MCF 10A (cell line): ENCODE results near the gene LAMA3. TPM values are rescaled to one million over a fixed set of nuclear protein-coding genes. Genes with fewer than 3 reads are reported as not detected.

Experiments
- BruUV-seq: library from RNA; stranded (reverse); fragments of 400-500 nt; replicated peaks from 2 replicates; lab custom pipeline; 2021; lab: Mats Ljungman, UMichigan
- CTCF ChIA-PET: fragments of 300-600 bp; sonication (Branson Sonifier 250); formaldehyde crosslinking; extraction: SDS; loops from one replicate; lab custom pipeline; 2021; ENCODE audit warnings: antibody characterized with exemption, inconsistent platforms; lab: Yijun Ruan, JAX
- POLR2A ChIA-PET: fragments of 300-600, 350-650 bp; sonication (Branson Sonifier 250); formaldehyde crosslinking; extraction: SDS; loops from one replicate; lab custom pipeline; 2020; ENCODE audit warnings: antibody characterized with exemption, inconsistent platforms; lab: Yijun Ruan, JAX
- DNase-seq: peaks from one replicate; pipeline ENCODE4 v3.0.0-alpha.2; 2018; ENCODE audit not compliant: unreplicated experiment
- H3K27ac Mint-ChIP-seq: one replicate; pipeline ENCODE4 v1.8.0; 2022; ENCODE audit warnings: mild to moderate bottlenecking, low read depth, mixed read lengths; ENCODE audit not compliant: unreplicated experiment
- H3K27me3 Mint-ChIP-seq: one replicate; pipeline ENCODE4 v1.8.0; 2022; ENCODE audit warnings: mixed read lengths; ENCODE audit not compliant: insufficient read depth, unreplicated experiment
- H3K36me3 Mint-ChIP-seq: one replicate; pipeline ENCODE4 v1.8.0; 2022; ENCODE audit warnings: mild to moderate bottlenecking, moderate library complexity, mixed read lengths; ENCODE audit not compliant: insufficient read depth, unreplicated experiment
- H3K4me1 Mint-ChIP-seq: one replicate; pipeline ENCODE4 v1.8.0; 2022; ENCODE audit warnings: mixed read lengths; ENCODE audit not compliant: insufficient read depth, unreplicated experiment
- H3K4me3 Mint-ChIP-seq: one replicate; pipeline ENCODE4 v1.8.0; 2022; ENCODE audit warnings: mild to moderate bottlenecking, moderate library complexity, mixed read lengths; ENCODE audit not compliant: unreplicated experiment
- H3K9me3 Mint-ChIP-seq: one replicate; pipeline ENCODE4 v1.8.0; 2022; ENCODE audit warnings: mixed read lengths; ENCODE audit not compliant: unreplicated experiment
- CTCF ChIP-seq: fragments of 200-600 bp; IDR thresholded peaks from one replicate; pipeline ENCODE4 v1.8.0; 2022; ENCODE audit warnings: antibody characterized with exemption, mild to moderate bottlenecking; ENCODE audit not compliant: unreplicated experiment
- intact Hi-C: fragments of 100-400 bp; cut with micrococcal nuclease; formaldehyde crosslinking; loops from 2 replicates; pipeline ENCODE4 v1.14.1; 2022
- total RNA-seq: library from RNA; stranded (reverse); gene quantifications from 2 replicates; pipeline ENCODE4 v1.2.3, GENCODE V29; 2022

The LAMA3 gene
- total RNA-seq, 1 experiment from 2014 or later = 371 TPM

GRCh38 chr18:23822590-23823385 is 133.5 kb downstream of the LAMA3 start:
- Mint-ChIP-seq H3K4me1 (peaks cover 48% of the 10 kb centered on the region), H3K27me3 (no peaks in the 10 kb centered on the region), H3K27ac (peak overlapping the region; percentile 67), H3K9me3 (no peaks in the 10 kb centered on the region), H3K36me3 (no peaks in the 10 kb centered on the region), H3K4me3 (no peak overlapping the region)
- no peak for TF ChIP-seq CTCF
- intact Hi-C loops = loop anchor here (5.0 kb wide), 1 partner anchor 295 kb away; no protein-coding TSS in a partner anchor
- no TSS peak for BruUV-seq
- CTCF ChIA-PET = interaction anchor here (0.6 to 1.4 kb wide), 3 partner anchors 71 to 95 kb away, joined by 3 to 5 read pairs (median 4); no protein-coding TSS in a partner anchor
- peak; percentile 57 for DNase-seq
- POLR2A ChIA-PET = interaction anchor here (1.8 to 8.6 kb wide), 3 partner anchors 8 to 50 kb away, joined by 5 to 170 read pairs (median 146); no protein-coding TSS in a partner anchor

- no peak for DNase-seq
- peaks cover 56% of the 10 kb centered on the region for H3K4me1 Mint-ChIP-seq
- ChIA-PET CTCF (interaction anchor here (0.5 to 2.1 kb wide), 7 partner anchors 14 to 1262 kb away, joined by 3 to 6 read pairs (median 3); no protein-coding TSS in a partner anchor), POLR2A (interaction anchor here (0.7 to 8.6 kb wide), 11 partner anchors 9 to 139 kb away, joined by 3 to 170 read pairs (median 5); no protein-coding TSS in a partner anchor)
- H3K9me3 Mint-ChIP-seq = no peaks in the 10 kb centered on the region
- intact Hi-C loops = loop anchor here (1.0 to 5.0 kb wide), 3 partner anchors 49 to 293 kb away; no protein-coding TSS in a partner anchor
- no peaks in the 10 kb centered on the region for H3K36me3 Mint-ChIP-seq
- BruUV-seq = no TSS peak
- no peaks in the 10 kb centered on the region for H3K27me3 Mint-ChIP-seq
- no peak overlapping the region for H3K4me3 Mint-ChIP-seq
- no peak for TF ChIP-seq CTCF
- H3K27ac Mint-ChIP-seq = peak overlapping the region; percentile 90
These were observed 135.0 kb downstream of the LAMA3 start for GRCh38 chr18:23824240-23824639.

GRCh38 chr18:23824669-23825068 is 135.4 kb downstream of the LAMA3 start:
- H3K36me3 Mint-ChIP-seq = no peaks in the 10 kb centered on the region
- H3K27ac Mint-ChIP-seq = peak overlapping the region; percentile 90
- POLR2A ChIA-PET = interaction anchor here (0.7 to 8.6 kb wide), 11 partner anchors 9 to 139 kb away, joined by 3 to 170 read pairs (median 6); no protein-coding TSS in a partner anchor
- no peaks in the 10 kb centered on the region for H3K27me3 Mint-ChIP-seq
- no peaks in the 10 kb centered on the region for H3K9me3 Mint-ChIP-seq
- CTCF ChIA-PET = interaction anchor here (0.5 to 2.1 kb wide), 6 partner anchors 14 to 1262 kb away, joined by 3 to 6 read pairs (median 3); no protein-coding TSS in a partner anchor
- H3K4me3 Mint-ChIP-seq = no peak overlapping the region
- no peak for TF ChIP-seq CTCF
- BruUV-seq = no TSS peak
- DNase-seq = peak; percentile 63
- intact Hi-C loops = loop anchor here (1.0 to 5.0 kb wide), 3 partner anchors 48 to 293 kb away; no protein-coding TSS in a partner anchor
- peaks cover 56% of the 10 kb centered on the region for H3K4me1 Mint-ChIP-seq

- DNase-seq = no peak
- H3K4me1 Mint-ChIP-seq = peaks cover 56% of the 10 kb centered on the region
- H3K27me3 Mint-ChIP-seq = no peaks in the 10 kb centered on the region
- TF ChIP-seq CTCF = no peak
- intact Hi-C loops = loop anchor here (2.0 kb wide), 1 partner anchor 47 kb away; no protein-coding TSS in a partner anchor
- TSS peak; percentile 30 for BruUV-seq
- CTCF ChIA-PET = interaction anchor here (0.7 to 2.1 kb wide), 7 partner anchors 13 to 93 kb away, joined by 3 to 6 read pairs (median 4); no protein-coding TSS in a partner anchor
- no peak overlapping the region for H3K4me3 Mint-ChIP-seq
- H3K9me3 Mint-ChIP-seq = no peaks in the 10 kb centered on the region
- H3K27ac Mint-ChIP-seq = peak overlapping the region; percentile 90
- no peaks in the 10 kb centered on the region for H3K36me3 Mint-ChIP-seq
- POLR2A ChIA-PET = interaction anchor here (0.5 to 8.6 kb wide), 12 partner anchors 8 to 372 kb away, joined by 3 to 170 read pairs (median 6); no protein-coding TSS in a partner anchor
These were observed 136.2 kb downstream of the LAMA3 start for GRCh38 chr18:23825496-23825895.
